ENCODE measurements around the gene LIMS2.

GRCh38 chr2:127597984-127598380 is 77.3 kb downstream of the LIMS2 start:
- TF ChIP-seq CTCF (IDR thresholded peaks at IDR 0.05; ENCODE audit: extremely low read depth in 1 of 2, insufficient read depth in 1 of 2, low read depth in 1 of 2, low read length in 2 of 2): no peak
- no peak for TF ChIP-seq POLR2A (IDR thresholded peaks at IDR 0.05; ENCODE audit: low read depth, low read length)
- TF ChIP-seq EZH2 (IDR thresholded peaks at IDR 0.05; ENCODE audit: borderline replicate concordance, low read depth, low read length, severe bottlenecking): no peak
- no peak for TF ChIP-seq POLR2AphosphoS5 (IDR thresholded peaks at IDR 0.05; ENCODE audit: insufficient read depth, low read depth, low read length)
- TF ChIP-seq FOS (IDR thresholded peaks at IDR 0.05; ENCODE audit: borderline replicate concordance, insufficient read depth, low read length): no peak
- TF ChIP-seq, protein P1, sequence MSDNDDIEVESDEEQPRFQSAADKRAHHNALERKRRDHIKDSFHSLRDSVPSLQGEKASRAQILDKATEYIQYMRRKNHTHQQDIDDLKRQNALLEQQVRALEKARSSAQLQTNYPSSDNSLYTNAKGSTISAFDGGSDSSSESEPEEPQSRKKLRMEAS (IDR thresholded peaks at IDR 0.05; ENCODE audit: insufficient read depth, insufficient read length): no peak
- TF ChIP-seq MYC (IDR thresholded peaks at IDR 0.05; ENCODE audit: low read depth, low read length): no peak
